HepG2 (cell line): ENCODE results near the gene SLC2A10. TPM values are rescaled to one million over a fixed set of nuclear protein-coding genes. Genes with fewer than 3 reads are reported as not detected.
"Not testable (repeated sequence)": the region's sequence is repeated elsewhere in the genome, so short reads cannot be mapped to it uniquely, and the experiment has no call there.

Experiments used
- ATAC-seq: fragments of 200-7000 bp; cut with Tn5 transposase; 3 replicates; pipeline ENCODE4 v1.9.1; 2020; ENCODE audit warnings: mild to moderate bottlenecking, moderate library complexity
- BruUV-seq: library from RNA; stranded (reverse); fragments of 400-500 nt; replicated peaks from 2 replicates; lab custom pipeline; 2021; lab: Mats Ljungman, UMichigan
- CTCF ChIA-PET: fragments of 300-600 bp; formaldehyde crosslinking; extraction: SDS; loops from one replicate; lab custom pipeline; 2021; ENCODE audit warnings: low total read pairs, inconsistent platforms, low intra/inter-chr PET ratio; lab: Yijun Ruan, JAX
- POLR2A ChIA-PET: fragments of 350-600 bp; sonication (Branson Sonifier 250); formaldehyde crosslinking; loops from one replicate; lab custom pipeline; 2020; ENCODE audit warnings: antibody characterized with exemption, inconsistent platforms; lab: Yijun Ruan, JAX
- DNase-seq: peaks from one replicate; pipeline ENCODE4 v3.0.0-alpha.2; 2015; ENCODE audit warnings: low spot score
- FAIRE-seq: peaks from 3 replicates; lab custom pipeline; 2011; peaks lifted over from hg19 to GRCh38; lab: Jason Lieb, UNC
- H2AFZ ChIP-seq: one replicate; pipeline ENCODE4 v1.6.1; 2011; ENCODE audit warnings: low read length, inconsistent platforms
- H3K27ac ChIP-seq: fragments of 300-600 bp; 3 replicates; pipeline ENCODE4 v1.8.0; 2011; ENCODE audit warnings: mixed run types, mild to moderate bottlenecking, mixed read lengths, low read length, inconsistent platforms; ENCODE audit not compliant: insufficient read depth; ENCODE audit errors: extremely low read length
- H3K27me3 ChIP-seq, 2 experiments: fragments of 200-600 bp in 1 of 2; 2 replicates in 1 of 2; 3 replicates in 1 of 2; pipeline versions ENCODE4 v1.6.0 to v1.8.0; 2011; ENCODE audit warnings: low read length in 2 of 2, mild to moderate bottlenecking in 2 of 2, moderate library complexity in 2 of 2, inconsistent platforms in 1 of 2; ENCODE audit not compliant: insufficient read depth in 2 of 2, control insufficient read depth in 1 of 2
- H3K36me3 ChIP-seq, 2 experiments: fragments of 200-600 bp in 1 of 2; replicated peaks in 1 of 2; 2 replicates in 1 of 2; 3 replicates in 1 of 2; pipeline versions ENCODE4 v1.5.1 to v1.8.0; 2011; ENCODE audit warnings: low read length in 2 of 2, inconsistent platforms in 1 of 2; ENCODE audit not compliant: insufficient read depth in 2 of 2, control insufficient read depth in 1 of 2
- H3K4me1 ChIP-seq: 2 replicates; pipeline ENCODE4 v1.5.1; 2012; ENCODE audit warnings: low read length, inconsistent platforms; ENCODE audit not compliant: insufficient read depth
- H3K4me2 ChIP-seq: 2 replicates; pipeline ENCODE4 v1.6.0; 2011; ENCODE audit warnings: low read depth, low read length, inconsistent platforms
- H3K4me3 ChIP-seq, 3 experiments: fragments of 200-600 bp in 1 of 3; sonication (generic), shearing (Covaris generic) in 1 of 3; replicated peaks in 1 of 3; 2 replicates each; pipeline ENCODE4 v1.5.1; 2011 to 2016; ENCODE audit warnings: low read length in 3 of 3, inconsistent platforms in 2 of 3, low read depth in 2 of 3, mild to moderate bottlenecking in 2 of 3, control low read depth in 1 of 3, mixed read lengths in 1 of 3; ENCODE audit not compliant: insufficient read depth in 1 of 3
- H3K79me2 ChIP-seq: one replicate; pipeline ENCODE4 v1.6.1; 2011; ENCODE audit warnings: low read length, inconsistent platforms; ENCODE audit not compliant: insufficient read depth
- H3K9ac ChIP-seq: 2 replicates; pipeline ENCODE4 v1.6.0; 2011; ENCODE audit warnings: mild to moderate bottlenecking, low read depth, low read length, inconsistent platforms; ENCODE audit not compliant: insufficient read depth
- H3K9me3 ChIP-seq: 2 replicates; pipeline ENCODE4 v1.5.1; 2012; ENCODE audit warnings: mild to moderate bottlenecking, low read length
- H4K20me1 ChIP-seq: 2 replicates; pipeline ENCODE4 v1.6.0; 2011; ENCODE audit warnings: inconsistent platforms, mild to moderate bottlenecking, low read length, moderate library complexity; ENCODE audit not compliant: insufficient read depth
- FOXA1 ChIP-seq, 2 experiments: fragments of 450-650 bp in 1 of 2; sonication (generic) in 1 of 2; formaldehyde crosslinking in 1 of 2; IDR thresholded peaks; 2 replicates each; pipeline versions ENCODE4 v1.4.0 to v1.6.1; 2016 to 2020; ENCODE audit warnings: missing genetic modification reagents in 1 of 2
- FOXP1 ChIP-seq, 2 experiments: fragments of 450-650 bp in 1 of 2; IDR thresholded peaks; 2 replicates each; pipeline ENCODE4 v1.6.1; 2017 to 2018; ENCODE audit warnings: antibody characterized with exemption in 1 of 2
- NCOA2 ChIP-seq: sonication (generic); formaldehyde crosslinking; IDR thresholded peaks from 2 replicates; pipeline ENCODE4 v1.8.0; 2022; ENCODE audit warnings: inconsistent platforms
- RARA ChIP-seq: IDR thresholded peaks from 2 replicates; pipeline ENCODE4 v1.6.1; 2016; ENCODE audit warnings: missing genetic modification reagents, missing compliant biosample characterization
- RXRB ChIP-seq: IDR thresholded peaks from 2 replicates; pipeline ENCODE4 v1.6.1; 2016; ENCODE audit warnings: borderline replicate concordance, missing genetic modification reagents, missing compliant biosample characterization
- SALL1 ChIP-seq: sonication (generic); formaldehyde crosslinking; IDR thresholded peaks from 2 replicates; pipeline ENCODE4 v1.8.0; 2022; ENCODE audit warnings: mild to moderate bottlenecking, missing genetic modification reagents
- ZMYM2 ChIP-seq: sonication (generic); formaldehyde crosslinking; IDR thresholded peaks from 2 replicates; pipeline ENCODE4 v1.8.0; 2022; ENCODE audit warnings: mild to moderate bottlenecking, missing genetic modification reagents
- ZNF331 ChIP-seq: sonication (generic); formaldehyde crosslinking; IDR thresholded peaks from 2 replicates; pipeline ENCODE4 v1.4.0; 2020; ENCODE audit warnings: missing genetic modification reagents
- ZNF644 ChIP-seq: IDR thresholded peaks from 2 replicates; pipeline ENCODE4 v1.6.1; 2016; ENCODE audit warnings: low read depth
- WGBS: methylation state at CpG from one replicate; pipeline ENCODE4 v1.1.6; 2017; ENCODE audit warnings: low lambda C conversion rate; 5-methylcytosine and 5-hydroxymethylcytosine counted together
- in situ Hi-C: cut with HindIII; loops from 2 replicates; pipeline ENCODE4 v1.10.0; 2017; ENCODE audit warnings: low pct_unique_long_range_greater_than_20kb; ENCODE audit not compliant: extremely low pct_ligation_motif_present
- intact Hi-C: fragments of 100-400 bp; cut with micrococcal nuclease; formaldehyde crosslinking; loops from one replicate; pipeline ENCODE4 v1.10.0; 2022; ENCODE audit not compliant: unreplicated experiment
- polyA plus RNA-seq, 8 experiments: library from polyadenylated mRNA; depleted of rRNA in 3 of 8; stranded (reverse) in 7 of 8; unstranded in 1 of 8; fragments of >200 nt; fragmentation: Illumina TruSeq in 4 of 8; extraction: Trizol in 4 of 8; gene quantifications; 2 replicates each; pipeline versions ENCODE4 v1.2.1 to v1.2.3, GENCODE V29; 2011 to 2016; ENCODE audit warnings: low read depth in 4 of 8, missing spikeins in 1 of 8, mixed read lengths in 1 of 8; ENCODE audit not compliant: insufficient read depth in 1 of 8
- total RNA-seq, 5 experiments: library from RNA; depleted of rRNA; stranded (reverse); fragments of >200 nt; fragmentation: Illumina TruSeq; extraction: Trizol; gene quantifications; 2 replicates each; pipeline ENCODE4 v1.2.3, GENCODE V29; 2016; ENCODE audit warnings: low read depth in 1 of 5
- TF ChIP-seq, protein P1 (sequence below): sonication (generic); formaldehyde crosslinking; IDR thresholded peaks from 2 replicates; pipeline ENCODE4 v1.4.0; 2020; ENCODE audit warnings: missing genetic modification reagents, mild to moderate bottlenecking, borderline replicate concordance
- TF ChIP-seq, protein P2 (sequence below): sonication (generic); formaldehyde crosslinking; IDR thresholded peaks from 2 replicates; pipeline ENCODE4 v1.4.0; 2020; ENCODE audit warnings: missing genetic modification reagents
- TF ChIP-seq, protein P3 (sequence below): sonication (generic); formaldehyde crosslinking; IDR thresholded peaks from 2 replicates; pipeline ENCODE4 v1.8.0; 2022; ENCODE audit warnings: missing genetic modification reagents, mild to moderate bottlenecking, moderate library complexity, borderline replicate concordance
- TF ChIP-seq, protein P4 (sequence below): sonication (generic); formaldehyde crosslinking; IDR thresholded peaks from 2 replicates; pipeline ENCODE4 v1.5.1; 2020; ENCODE audit warnings: mild to moderate bottlenecking, moderate library complexity, missing genetic modification reagents

SLC2A10 gene
- total and polyA plus RNA-seq, 2 of the 13 experiments (the other 11 are each of a cell fraction or from before 2014, with no cell fraction given) = 16.0 to 18.4 TPM

DNA sequence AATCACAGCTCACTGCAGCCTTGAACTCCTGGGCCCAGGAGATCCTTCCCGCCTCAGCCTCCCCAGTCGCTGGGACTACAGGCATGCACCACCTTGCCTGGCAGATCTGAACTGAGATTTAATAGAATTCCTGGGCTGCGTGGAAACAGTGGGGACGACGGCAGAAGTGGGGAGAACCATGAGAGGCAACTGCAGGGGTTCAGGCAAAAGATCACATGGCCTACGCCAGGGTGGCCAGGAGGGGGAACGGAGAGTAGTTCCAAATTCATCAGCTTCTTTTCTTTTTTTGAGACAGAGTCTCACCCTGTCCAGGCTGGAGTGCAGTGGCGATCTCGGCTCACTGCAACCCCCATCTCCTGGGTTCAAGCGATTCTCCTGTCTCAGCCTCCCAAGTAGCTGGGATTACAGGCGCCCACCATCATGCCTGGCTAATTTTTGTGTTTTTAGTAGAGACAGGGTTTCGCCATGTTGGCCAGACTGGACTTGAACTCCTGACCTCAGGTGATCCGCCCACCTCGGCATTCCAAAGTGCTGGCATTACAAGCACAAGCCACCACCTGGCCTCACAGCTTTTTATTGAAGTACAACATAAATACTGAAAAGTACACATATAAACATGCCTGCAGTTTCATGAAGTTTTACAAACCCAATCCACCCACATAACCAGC, 32.7 kb upstream of the SLC2A10 start:
- Histone ChIP-seq H3K4me1 (peaks cover 92% of the 10 kb centered on the region), H3K27ac (peak overlapping the region; percentile 84), H3K9me3 (peaks cover 16% of the 10 kb centered on the region)
- H3K79me2 ChIP-seq; in situ Hi-C loops; H3K27me3 ChIP-seq; H4K20me1 ChIP-seq; H3K4me2 ChIP-seq; intact Hi-C loops; H3K36me3 ChIP-seq; BruUV-seq; H2AFZ ChIP-seq; H3K9ac ChIP-seq; H3K4me3 ChIP-seq; TF ChIP-seq FOXP1, FOXA1 (IDR thresholded peaks at IDR 0.05): not testable (repeated sequence)
- DNase-seq (peak; percentile 78), ATAC-seq (peak; percentile 4), FAIRE-seq (peak; percentile 53)
- POLR2A ChIA-PET = interaction anchor here (0.7 to 6.7 kb wide), 9 partner anchors 10 to 679 kb away, joined by 3 to 56 read pairs (median 8); partner anchors contain the start of genes SLC13A3 and ZMYND8
- CTCF ChIA-PET = interaction anchor here (1.6 kb wide), 1 partner anchor 156 kb away, joined by 4 read pairs; no protein-coding TSS in a partner anchor
- WGBS = 33% methylated on average over 14 of the region's 14 CpGs
- TF ChIP-seq ZNF331 (CRISPR knock-in tag) (0 out of 2 replicates have a peak, but pooled peaks have one; percentile 33), ZNF644 (CRISPR knock-in tag) (0 out of 2 replicates have a peak, but pooled peaks have one; percentile 21), RARA (CRISPR knock-in tag) (peak; percentile 99), ZMYM2 (peak; percentile 58; the same call in 1 of the 2 replicates), NCOA2 (peak; percentile 72), FOXP1 (CRISPR knock-in tag; IDR thresholded peaks at IDR 0.05) (peak; percentile 33; the same call in 1 of the 2 replicates), SALL1 (CRISPR knock-in tag) (peak; percentile 61), FOXA1 (CRISPR knock-in tag; IDR thresholded peaks at IDR 0.05) (peak; percentile 53; the same call in 1 of the 2 replicates), RXRB (CRISPR knock-in tag) (peak; percentile 87)
- TF ChIP-seq, protein P1, sequence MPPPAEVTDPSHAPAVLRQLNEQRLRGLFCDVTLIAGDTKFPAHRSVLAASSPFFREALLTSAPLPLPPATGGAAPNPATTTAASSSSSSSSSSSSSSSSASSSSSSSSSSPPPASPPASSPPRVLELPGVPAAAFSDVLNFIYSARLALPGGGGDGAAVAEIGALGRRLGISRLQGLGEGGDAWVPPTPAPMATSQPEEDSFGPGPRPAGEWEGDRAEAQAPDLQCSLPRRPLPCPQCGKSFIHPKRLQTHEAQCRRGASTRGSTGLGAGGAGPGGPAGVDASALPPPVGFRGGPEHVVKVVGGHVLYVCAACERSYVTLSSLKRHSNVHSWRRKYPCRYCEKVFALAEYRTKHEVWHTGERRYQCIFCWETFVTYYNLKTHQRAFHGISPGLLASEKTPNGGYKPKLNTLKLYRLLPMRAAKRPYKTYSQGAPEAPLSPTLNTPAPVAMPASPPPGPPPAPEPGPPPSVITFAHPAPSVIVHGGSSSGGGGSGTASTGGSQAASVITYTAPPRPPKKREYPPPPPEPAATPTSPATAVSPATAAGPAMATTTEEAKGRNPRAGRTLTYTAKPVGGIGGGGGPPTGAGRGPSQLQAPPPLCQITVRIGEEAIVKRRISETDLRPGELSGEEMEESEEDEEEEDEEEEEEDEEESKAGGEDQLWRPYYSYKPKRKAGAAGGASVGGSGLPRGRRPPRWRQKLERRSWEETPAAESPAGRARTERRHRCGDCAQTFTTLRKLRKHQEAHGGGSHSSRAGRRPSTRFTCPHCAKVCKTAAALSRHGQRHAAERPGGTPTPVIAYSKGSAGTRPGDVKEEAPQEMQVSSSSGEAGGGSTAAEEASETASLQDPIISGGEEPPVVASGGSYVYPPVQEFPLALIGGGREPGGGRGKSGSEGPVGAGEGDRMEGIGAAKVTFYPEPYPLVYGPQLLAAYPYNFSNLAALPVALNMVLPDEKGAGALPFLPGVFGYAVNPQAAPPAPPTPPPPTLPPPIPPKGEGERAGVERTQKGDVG (CRISPR knock-in tag) = peak; percentile 21; the same call in 1 of the 2 replicates
- TF ChIP-seq, protein P2, sequence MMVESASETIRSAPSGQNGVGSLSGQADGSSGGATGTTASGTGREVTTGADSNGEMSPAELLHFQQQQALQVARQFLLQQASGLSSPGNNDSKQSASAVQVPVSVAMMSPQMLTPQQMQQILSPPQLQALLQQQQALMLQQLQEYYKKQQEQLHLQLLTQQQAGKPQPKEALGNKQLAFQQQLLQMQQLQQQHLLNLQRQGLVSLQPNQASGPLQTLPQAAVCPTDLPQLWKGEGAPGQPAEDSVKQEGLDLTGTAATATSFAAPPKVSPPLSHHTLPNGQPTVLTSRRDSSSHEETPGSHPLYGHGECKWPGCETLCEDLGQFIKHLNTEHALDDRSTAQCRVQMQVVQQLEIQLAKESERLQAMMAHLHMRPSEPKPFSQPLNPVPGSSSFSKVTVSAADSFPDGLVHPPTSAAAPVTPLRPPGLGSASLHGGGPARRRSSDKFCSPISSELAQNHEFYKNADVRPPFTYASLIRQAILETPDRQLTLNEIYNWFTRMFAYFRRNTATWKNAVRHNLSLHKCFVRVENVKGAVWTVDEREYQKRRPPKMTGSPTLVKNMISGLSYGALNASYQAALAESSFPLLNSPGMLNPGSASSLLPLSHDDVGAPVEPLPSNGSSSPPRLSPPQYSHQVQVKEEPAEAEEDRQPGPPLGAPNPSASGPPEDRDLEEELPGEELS (CRISPR knock-in tag) = peak; percentile 69
- TF ChIP-seq, protein P3, sequence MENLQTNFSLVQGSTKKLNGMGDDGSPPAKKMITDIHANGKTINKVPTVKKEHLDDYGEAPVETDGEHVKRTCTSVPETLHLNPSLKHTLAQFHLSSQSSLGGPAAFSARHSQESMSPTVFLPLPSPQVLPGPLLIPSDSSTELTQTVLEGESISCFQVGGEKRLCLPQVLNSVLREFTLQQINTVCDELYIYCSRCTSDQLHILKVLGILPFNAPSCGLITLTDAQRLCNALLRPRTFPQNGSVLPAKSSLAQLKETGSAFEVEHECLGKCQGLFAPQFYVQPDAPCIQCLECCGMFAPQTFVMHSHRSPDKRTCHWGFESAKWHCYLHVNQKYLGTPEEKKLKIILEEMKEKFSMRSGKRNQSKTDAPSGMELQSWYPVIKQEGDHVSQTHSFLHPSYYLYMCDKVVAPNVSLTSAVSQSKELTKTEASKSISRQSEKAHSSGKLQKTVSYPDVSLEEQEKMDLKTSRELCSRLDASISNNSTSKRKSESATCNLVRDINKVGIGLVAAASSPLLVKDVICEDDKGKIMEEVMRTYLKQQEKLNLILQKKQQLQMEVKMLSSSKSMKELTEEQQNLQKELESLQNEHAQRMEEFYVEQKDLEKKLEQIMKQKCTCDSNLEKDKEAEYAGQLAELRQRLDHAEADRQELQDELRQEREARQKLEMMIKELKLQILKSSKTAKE (CRISPR knock-in tag) = peak; percentile 88
- TF ChIP-seq, protein P4, sequence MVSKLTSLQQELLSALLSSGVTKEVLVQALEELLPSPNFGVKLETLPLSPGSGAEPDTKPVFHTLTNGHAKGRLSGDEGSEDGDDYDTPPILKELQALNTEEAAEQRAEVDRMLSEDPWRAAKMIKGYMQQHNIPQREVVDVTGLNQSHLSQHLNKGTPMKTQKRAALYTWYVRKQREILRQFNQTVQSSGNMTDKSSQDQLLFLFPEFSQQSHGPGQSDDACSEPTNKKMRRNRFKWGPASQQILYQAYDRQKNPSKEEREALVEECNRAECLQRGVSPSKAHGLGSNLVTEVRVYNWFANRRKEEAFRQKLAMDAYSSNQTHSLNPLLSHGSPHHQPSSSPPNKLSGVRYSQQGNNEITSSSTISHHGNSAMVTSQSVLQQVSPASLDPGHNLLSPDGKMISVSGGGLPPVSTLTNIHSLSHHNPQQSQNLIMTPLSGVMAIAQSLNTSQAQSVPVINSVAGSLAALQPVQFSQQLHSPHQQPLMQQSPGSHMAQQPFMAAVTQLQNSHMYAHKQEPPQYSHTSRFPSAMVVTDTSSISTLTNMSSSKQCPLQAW (CRISPR knock-in tag) = 0 out of 2 replicates have a peak, but pooled peaks have one; percentile 38
